Stimulated activated CD4-positive, alpha-beta T cell treated with anti-CD3 and anti-CD28 coated beads, TNF-alpha, amount 100 ng/mL, for 4 hours (primary cell): ENCODE measurements around the gene CYSRT1.

Source experiments
- DNase-seq, 3 experiments: peaks; one replicate each; pipeline ENCODE4 v3.0.0-alpha.2; 2020; ENCODE audit warnings: low read depth in 3 of 3

The CYSRT1 gene, protein sequence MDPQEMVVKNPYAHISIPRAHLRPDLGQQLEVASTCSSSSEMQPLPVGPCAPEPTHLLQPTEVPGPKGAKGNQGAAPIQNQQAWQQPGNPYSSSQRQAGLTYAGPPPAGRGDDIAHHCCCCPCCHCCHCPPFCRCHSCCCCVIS

DNA sequence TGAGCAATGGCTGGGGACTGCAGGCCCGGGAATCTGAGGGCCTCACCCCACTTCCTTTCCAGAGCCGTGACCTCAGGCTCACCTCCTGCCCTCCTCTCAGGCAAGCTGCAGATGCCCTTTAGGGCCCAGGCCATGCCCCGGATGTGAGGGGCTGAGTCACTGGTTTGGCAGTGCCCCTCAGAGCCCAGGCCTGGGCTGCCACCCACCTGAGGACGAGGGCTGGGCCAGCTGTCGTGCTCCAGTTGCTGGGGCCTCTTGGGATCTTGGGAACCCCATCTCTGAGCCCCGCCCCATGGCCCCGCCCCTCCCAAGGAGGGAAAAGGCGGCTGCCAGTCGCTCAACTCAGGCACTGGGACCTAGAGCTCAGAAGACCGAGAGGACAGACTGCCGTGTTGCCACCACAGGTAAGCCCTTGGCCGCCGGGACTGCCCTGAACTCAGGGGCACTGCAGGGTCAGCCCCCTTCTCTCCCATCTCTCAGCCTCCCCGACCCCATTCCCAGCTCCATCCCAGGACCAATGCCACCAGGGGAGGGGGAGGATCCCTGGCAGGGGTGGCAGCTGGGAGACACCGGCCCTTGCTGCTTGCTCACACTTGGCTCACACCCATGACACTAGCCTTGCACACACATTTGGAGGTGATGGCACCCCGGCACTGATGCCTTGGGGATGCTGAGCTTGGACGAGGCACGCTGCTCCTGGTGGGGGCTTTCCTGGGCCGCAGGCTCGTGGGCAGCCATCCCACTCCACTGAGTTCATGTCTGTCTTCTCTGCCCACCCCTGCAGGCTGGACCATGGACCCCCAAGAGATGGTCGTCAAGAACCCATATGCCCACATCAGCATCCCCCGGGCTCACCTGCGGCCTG, at the start of gene CYSRT1:
Gene CYSRT1, plus strand, starts transcription at position 345 of the 865 bp plus-strand sequence. Its CDS starts 448 bp downstream, at position 793.
- no peak for DNase-seq

DNA sequence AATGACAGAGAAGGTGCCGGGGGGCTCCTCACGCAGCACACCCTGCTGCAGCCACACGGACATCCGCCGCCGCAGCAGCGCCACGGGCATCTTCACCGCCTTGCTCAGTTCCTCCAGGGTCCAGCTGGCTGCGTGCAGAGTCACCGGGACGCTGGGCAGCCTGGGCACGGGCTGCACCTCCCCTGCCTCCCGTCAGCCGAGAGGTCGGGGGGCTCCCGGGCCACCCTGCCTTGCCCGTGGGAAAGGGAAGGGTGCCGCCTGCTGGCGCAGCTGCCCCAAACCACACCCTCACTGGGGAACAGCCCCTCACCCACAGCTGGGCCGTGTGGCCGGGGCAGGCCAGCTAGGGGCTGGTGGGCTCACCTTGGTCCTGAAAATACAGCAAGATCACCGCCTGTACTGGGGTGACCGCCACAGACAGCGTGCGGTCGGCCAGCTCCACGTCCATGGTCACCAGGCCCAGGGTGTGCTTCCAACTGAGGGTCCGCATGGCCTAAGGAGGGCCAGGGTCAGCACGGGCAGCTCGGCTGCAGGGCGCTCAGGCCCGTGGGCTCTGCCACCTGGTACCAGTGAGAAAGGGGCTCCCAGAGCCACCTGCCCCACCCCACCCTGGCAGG, 49.5 kb upstream of the CYSRT1 start:
- DNase-seq = no peak

DNA sequence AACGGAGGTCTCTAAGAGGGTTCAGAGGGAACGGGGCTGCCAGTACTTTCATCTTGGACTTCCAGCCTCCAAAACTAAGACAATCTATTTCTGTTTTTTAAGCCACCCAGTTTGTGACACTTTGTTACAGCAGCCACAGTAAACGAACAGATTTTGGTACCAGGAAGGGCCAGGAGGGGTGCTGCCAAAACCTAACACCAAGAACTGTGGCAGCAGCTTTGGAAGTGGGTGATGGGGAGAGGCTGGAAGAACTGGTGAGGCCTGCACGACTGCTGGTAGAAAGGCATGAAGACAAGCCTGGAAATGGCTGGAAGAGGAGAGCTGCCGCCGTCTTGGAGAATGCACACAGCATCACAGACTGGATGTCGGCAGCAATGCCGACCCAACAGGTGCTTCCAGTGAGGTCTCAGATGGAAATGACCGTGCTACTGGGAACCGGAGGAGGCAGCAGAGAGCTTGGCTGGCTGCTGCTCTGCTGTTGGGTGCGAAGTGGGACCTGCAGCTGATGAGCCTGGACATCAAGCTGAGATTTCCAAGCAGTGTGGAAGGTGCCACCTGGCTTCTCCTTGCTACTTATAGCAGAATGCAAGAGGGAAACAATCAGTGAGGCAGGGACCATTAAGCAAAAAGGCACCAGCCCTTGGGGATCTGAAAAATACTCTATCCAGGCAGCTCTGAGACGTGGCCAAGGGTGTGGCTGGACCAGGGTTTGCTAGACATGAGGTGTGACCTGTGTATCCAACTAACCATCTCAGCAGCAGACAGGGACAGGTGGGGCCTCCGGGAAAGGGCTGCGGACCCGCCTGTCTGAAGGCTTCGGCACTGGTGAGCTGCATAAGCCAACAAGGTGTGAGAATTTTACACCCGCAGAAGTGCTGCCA, 48.4 kb upstream of the CYSRT1 start:
- no peak for DNase-seq

DNA sequence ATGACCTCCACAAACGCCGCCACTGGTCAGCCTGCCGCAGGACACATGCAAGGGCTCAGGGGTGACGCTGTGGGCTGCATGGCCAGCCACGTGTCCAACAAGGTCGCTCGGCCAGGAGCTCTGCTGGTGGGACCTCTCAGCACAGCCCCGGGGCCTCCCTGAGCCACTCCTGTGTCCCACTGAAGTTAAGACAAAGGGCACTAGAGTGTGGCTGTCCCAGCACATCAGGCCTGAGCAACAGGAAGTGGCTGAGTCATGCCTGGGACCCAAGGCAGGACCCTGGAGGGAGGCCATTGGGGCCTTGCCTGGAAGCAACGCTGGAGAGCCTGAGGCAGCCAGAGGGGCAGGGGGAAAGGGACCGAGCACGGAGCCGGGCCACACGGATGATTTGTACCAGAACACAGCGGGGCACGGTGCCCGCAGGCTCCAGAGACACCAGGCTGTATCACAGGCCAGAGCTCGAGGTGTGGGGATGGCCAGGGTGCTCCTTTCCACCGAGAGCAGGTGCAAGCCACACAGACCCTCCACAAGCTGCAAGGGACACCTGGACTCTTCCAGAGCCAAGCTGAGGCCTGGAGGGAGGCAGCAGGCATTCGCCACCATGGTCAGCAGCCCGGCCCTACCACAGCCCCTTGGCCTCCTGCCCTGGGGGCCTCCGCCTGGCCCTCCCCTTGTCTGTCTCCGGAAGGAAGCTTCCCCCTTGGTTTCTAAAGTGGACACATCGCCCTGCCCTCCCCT, 46.6 kb upstream of the CYSRT1 start:
- no peak for DNase-seq

DNA sequence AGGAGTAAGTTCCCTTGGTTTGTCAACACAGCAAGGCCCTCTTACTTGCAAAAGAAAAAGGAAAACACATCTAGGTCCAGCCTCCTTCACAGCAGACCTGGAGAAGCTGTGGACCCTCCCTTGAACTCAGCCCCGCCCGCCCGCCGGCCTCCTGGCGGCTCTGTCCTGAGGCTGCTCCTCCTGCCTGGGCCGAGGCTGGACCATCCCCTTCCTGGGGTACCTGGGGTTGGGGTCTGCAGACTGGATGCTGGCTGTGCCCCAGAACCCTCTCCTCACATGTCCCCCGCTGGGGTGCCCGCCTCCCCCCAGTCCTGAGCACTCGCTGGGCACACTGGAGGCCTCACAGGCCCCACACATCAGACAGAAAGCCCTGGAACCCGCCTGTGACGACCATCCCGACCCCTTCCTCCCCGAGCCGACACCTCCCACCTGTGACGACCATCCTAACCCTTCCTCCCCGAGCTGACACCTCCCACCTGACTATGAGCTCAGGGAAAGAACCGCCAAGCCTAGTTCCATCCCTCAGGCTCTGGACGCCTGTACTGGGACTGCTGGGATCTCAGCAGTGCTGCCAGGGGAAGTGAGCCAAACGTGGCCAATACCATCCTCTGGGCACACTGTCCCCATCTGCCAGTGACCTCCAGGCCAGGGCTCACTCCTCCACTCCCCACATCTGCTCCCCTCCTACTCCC, 45.9 kb upstream of the CYSRT1 start:
- no peak for DNase-seq

DNA sequence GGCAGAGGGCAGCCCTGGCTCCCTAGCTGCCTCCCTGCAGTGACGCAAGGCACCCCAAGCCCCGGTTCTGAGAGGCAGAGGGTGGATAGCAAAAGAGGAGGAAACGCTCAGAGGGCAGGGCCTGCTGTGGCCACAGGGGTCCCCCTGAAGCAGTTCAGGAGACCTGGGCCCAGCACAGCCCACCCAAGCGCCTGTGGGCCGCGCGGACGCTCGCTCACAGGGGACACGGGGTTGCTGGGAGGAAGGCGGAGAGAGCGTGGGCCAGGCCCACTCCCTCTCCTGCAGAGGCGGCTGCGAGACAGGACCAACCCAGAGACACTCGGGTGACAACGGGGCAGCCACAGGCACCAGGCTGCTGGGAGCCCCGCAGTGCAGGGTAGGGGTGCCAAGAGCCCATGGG, 45.2 kb upstream of the CYSRT1 start:
- DNase-seq = no peak

DNA sequence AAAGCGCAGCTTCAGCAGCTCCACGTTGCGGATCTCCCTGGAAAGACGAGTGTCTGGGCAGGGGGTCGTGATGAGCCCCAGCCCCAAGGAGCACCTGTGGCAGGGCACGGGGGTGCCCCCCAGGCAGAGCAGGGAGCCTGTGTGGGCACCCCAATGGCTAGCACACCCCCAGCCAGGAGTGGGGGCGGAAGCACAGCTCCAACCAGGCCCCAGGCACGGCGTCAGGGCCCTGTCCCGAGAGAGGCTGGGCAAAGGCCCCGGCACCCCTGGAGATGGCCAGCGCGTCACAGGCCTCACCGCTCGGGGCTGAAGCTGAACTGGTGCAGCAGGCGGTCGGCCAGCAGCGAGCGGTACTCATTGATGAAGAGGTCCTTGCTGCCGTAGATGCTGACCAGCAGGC, 44.5 kb upstream of the CYSRT1 start:
- no peak for DNase-seq

DNA sequence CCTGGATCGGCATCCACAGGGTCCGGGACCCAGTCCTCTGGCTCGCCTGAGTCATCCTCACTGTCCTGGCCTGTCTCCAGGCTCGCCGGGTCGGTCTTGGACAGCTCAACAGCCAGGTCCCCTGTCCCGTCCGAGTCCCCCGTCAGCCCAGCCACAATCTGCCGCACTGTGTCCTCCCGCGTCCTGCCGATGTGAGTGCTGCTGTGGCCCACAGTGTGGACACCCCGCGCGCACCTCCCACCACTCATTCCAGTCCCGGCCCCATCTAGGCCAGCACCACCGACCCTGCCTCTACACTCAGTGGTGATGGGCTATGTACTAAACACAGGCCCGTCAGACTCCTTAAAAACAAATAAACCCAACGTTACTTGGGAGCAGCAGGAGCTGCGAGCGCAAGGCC, 43.3 kb upstream of the CYSRT1 start:
- DNase-seq = no peak

DNA sequence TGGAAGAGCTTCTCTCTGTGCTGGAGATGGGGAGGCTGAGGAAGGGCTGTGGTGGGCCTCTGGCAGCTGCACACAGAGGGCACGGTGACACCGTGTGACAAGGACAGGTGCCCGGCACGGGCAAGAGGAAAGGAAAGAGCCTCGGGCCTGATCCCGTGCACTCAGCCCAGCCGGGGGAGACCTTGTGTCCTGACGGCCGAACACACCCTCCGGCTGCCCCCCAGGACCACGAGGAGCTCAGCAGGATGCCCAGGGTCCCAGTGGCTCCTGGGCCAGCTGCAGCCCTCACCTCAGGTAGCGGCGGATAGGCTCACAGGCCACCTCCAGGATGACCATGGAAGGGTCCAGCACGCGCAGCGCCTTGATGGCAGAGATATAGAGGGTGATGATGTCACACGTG, 42.1 kb upstream of the CYSRT1 start:
- no peak for DNase-seq

DNA sequence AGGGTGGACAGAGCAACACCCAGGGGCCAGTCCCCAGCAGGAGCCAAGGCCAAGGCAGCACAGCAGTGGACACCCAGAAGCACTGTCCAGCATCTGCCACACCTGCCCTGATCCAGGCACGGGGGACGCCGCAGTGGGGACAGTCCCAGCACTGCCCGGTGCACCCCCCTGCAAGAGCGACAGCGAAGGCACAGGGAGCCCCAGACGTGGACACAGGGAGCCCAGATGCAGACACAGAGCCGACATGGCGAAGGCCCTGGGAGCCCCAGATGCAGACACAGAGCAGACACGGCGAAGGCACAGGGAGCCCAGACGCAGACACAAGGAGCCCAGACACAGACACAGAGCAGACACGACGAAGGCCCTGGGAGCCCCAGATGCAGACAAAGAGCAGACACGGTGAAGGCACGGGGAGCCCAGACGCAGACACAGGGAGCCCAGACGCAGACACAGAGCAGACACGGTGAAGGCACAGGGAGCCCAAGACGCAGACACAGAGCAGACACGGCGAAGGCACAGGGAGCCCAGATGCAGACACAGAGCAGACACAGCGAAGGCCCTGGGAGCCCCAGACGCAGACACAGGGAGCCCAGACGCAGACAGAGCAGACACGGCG, 40.9 kb upstream of the CYSRT1 start:
- DNase-seq = no peak

DNA sequence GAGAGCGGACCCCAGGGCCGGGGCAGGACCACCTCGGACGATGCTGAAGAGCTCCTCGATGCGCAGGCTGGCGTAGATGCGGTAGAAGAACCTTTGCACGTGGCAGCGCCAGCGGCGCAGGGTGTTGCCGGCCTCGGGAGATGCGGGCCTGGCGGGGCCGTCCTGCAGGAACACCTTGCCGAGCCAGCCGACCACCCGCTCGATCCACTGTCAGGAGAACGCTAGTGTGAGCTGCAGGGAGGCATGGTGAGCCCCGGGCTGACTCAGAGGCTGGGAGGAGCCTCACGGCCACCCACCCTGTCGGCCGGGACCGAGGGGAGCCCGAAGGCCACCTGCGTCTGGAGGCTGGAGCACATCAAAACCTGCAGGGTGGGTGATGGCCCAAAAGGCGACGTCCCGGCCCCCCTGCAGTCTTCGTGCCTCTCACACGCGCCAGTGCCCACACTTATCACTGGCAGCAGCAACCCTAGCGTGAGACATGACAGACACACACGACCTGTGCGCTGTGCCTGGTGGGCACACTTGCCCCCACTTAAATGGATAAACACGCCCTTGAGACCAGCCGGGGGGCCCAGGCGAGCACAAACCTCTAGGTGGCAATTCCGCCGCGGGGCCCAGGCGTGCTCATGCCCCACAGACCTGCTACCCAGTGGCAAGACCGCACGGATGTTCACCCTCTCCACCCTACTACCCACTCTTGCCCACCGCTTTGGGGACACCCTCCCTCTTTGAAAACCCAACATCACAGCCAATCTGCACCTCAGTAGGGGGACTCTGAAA, 39.9 kb upstream of the CYSRT1 start:
- DNase-seq = no peak

DNA sequence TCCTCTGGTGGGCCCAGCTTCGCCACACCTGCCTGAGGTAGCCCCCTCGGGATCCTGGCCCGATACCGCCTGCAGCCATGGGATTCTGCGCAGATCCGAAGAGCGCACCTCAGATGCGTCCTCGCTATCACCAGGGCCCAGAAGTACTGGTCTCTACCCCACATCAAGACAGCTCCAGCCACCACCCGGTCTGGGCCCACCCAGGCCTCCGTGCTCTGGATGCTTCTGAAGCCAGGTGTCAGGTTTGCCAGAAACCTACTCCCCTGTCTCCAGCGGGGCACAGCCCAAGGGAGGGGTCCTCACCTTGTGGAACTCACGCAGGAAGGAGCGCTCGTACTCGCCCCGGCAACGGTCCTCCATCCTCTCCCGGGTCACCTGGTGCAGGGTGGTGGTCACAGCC, 39.1 kb upstream of the CYSRT1 start:
- DNase-seq = no peak

DNA sequence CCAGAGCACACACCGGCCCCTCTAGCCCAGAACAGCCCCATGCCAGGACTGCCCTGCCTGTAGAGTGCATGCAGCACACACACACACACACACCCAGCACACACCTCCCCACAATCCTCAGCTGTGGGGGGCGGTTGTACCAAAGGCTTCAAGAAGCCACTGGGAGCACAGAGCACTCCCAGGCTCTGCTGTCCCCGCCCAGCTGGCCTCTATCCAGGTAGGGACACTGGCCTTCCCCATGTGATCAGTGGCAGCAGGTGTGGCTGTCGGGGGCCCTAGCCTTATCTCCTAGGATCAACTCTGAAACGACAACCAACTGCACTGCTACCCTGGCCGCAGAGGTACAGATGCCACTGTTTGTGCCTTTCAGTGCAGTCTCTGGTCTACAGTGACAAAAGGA, 38.6 kb upstream of the CYSRT1 start:
- no peak for DNase-seq

DNA sequence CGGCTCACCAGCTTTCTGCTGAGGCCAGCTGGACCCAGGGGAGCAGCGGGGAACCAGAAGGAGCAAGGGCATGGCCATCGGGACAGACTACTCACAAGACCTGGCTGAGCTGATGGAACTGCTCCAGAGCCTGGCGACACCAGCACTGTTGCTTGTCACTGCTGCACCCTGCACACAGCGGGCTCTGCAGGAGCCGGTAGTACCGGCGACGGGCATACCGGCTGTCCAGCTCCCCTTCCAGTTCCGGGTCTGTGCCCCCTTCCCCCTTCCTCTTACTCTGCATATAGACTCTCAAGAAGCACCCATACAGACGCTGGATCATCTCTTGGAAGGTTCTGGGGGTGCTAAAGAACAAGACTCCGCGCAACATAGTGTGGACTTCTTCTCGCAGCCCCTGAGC, 37.6 kb upstream of the CYSRT1 start:
- DNase-seq = no peak

DNA sequence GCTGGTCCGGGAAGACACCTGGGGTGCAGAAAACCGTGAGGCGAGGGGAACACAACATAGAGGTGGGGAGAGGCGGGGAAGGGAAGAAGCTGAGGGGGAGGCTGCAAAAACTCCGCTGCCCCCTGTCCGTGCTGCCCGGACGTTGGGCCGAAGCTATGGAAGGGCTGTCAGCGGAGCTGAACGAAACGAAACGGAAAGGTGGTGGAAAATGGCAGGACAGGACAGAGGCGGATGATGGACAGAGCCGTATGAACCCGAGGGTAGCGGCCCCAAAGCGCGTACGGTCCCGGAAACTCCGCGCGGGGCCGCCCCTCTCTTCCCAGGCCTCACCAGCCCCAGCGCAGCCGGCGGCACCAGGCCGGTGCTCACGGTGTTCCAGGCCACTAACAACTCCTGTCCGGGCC, 36.9 kb upstream of the CYSRT1 start:
- DNase-seq = no peak

DNA sequence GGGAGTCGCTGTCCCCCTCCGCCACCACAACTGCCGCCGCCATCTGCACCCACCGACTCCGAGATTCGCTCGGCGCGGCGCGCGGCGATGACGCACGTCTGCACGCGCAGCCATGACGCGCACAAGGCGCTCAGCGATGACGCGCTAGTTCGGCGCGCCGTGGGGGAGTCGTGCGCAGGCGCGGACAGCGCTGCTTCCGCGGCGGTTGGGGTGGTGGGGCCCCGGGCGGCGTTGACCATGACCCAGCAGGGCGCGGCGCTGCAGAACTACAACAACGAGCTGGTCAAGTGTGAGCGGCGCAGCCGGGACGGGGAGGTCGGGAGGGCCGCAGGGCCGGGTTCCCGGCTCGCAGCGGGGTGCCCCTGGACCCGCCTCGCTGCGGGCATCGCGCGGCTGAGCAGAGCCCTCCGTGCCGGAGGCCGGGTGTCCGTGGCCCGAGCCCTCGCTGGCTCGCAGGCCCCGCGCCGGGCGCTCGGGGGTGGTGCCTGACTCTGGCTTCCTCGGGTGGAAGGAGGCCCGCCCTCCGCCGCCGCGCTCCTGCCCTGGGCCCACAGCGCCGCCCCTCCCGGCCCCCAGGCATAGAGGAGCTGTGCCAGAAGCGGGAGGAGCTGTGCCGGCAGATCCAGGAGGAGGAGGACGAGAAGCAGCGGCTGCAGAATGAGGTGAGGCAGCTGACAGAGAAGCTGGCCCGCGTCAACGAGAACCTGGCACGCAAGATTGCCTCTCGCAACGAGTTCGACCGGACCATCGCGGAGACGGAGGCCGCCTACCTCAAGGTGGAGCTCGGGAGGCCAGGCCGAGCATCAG, 36.3 kb upstream of the CYSRT1 start, which contains the start of the genes ANAPC2 and SSNA1:
Gene ANAPC2, minus strand, starts transcription at position 71 of the 807 bp plus-strand sequence. Its CDS starts 28 bp downstream, at position 43.
Gene SSNA1, plus strand, starts transcription at position 187 of the 807 bp plus-strand sequence. Its CDS starts 51 bp downstream, at position 238.
- peak; percentile 84 to 87 (median 86) for DNase-seq

DNA sequence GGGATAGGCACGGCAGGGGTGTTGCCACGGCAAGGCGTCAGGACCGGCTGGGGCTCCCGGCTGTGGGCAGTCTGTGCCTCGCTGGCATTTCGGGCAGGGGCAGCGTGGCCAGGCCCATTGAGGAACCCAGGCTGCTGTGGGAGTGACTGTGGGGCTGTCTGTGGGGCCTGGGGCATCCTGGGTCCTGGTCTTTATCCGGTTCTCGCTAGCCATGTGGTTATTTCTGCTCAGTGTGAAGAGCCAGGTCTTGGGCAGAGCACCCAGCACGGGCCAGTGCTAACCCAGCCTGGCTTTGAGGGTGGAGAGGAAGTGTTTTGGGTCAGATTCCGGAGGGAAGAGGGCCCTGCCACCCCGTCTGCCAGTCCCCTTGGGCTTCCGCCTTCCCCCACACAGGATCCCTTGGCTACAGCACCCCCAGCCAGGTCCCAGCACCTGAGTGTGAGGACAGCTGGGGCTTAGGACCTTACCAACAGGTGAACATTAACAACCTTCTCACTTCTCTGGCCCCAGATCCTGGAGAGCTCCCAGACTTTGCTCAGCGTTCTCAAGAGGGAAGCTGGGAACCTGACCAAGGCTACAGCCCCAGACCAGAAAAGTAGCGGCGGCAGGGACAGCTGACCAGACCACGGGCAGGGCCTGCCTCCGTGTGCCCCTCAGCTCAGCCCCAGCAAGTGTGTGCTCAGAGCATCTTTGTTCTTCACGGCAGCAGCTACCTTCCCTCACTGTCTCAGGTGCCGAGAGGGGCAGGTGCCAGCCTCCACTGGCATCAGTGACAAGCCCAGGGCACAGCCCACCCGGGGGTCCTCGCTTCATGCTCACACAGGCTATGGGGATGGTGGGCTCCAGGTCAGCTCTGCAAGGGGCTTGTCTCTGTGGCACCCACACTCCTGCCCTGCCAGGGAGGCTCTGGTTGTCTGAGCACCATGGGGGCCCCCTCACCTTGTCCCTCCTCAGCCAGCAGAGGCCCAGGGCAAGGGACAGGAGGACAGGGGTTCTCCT, 35.4 kb upstream of the CYSRT1 start:
- DNase-seq = no peak
